Sciatic nerve (tissue), 2 donors: ENCODE results near the gene CHD3. TPM values are rescaled to one million over a fixed set of nuclear protein-coding genes. Genes with fewer than 3 reads are reported as not detected.
"Not testable (repeated sequence)": the region's sequence is repeated elsewhere in the genome, so short reads cannot be mapped to it uniquely, and the experiment has no call there.

ENCODE experiments used
- ATAC-seq: fragments of 200-7000 bp; cut with Tn5 transposase; one replicate; pipeline ENCODE4 v1.9.1; 2020; ENCODE audit warnings: mild to moderate bottlenecking, moderate library complexity
- DNase-seq: peaks from one replicate; pipeline ENCODE4 v3.0.0-alpha.2; 2020; ENCODE audit warnings: low spot score
- intact Hi-C: fragments of 100-400 bp; cut with DNase I; formaldehyde crosslinking; loops from one replicate; pipeline ENCODE4 v1.14.2; 2022
- total RNA-seq: library from RNA; stranded (reverse); fragmentation: NEBNext Ultra II Directional; extraction: Animal tissue kit (Norgen Biotek cat#: 25700); gene quantifications from one replicate; pipeline ENCODE4 v1.2.1, GENCODE V29; 2021
- donor health status: DM: no; HTN: no; CAD: no.
- donor health status: DM: no; HTN: no; CAD: no.

Gene CHD3
- total RNA-seq, 1 donor from 2014 or later = 138 TPM

- DNase-seq (peak; percentile 94), ATAC-seq (peak; percentile 81)
- intact Hi-C loops = loop anchor here (10.0 kb wide), 1 partner anchor 843 kb away; the partner anchor contains the start of gene RNASEK
Observed at GRCh38 chr17:7857713-7858521, 30.7 kb upstream of the CHD3 start, which contains the start of gene CYB5D1. Gene CYB5D1 (plus strand): TSS chr17:7858003. CDS start chr17:7858135, 132 bp downstream.

DNA sequence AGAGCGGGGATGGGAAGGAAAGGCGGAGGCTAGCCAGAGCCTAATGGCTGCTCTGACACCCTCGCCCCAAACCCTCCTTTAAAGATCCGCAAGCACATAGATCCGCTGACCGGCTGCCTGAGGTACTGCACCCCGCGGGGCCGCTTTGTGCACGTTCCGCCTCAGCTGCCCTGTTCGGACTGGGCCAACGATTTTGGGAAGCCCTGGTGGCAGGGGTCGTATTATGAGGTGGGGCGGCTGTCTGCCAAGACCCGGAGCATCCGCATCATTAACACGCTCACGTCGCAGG is 30.1 kb upstream of the CHD3 start:
- intact Hi-C loops = loop anchor here (10.0 kb wide), 1 partner anchor 844 kb away; the partner anchor contains the start of gene RNASEK

DNA sequence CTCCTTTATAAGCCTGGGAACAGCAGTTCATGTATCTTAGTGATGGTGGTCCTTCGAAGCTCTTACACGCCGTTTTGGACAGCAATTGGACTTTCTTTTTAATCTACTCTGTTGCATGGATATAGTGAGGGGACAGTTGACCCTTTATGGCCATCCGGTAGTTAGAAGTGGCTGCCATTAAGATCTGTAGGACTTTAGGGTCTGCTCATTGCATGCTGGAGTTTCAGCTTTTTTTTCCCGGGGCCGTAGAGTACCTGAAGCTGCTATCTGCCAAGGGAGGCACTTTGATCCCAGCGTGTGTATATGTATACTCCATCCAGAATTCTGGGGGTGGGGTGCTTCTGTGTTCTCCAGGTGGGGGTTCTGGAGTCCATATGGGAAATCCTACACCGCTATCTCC is 29.6 kb upstream of the CHD3 start:
- DNase-seq (no peak), ATAC-seq (no peak)
- intact Hi-C loops = loop anchor here (10.0 kb wide), 1 partner anchor 844 kb away; the partner anchor contains the start of gene RNASEK

More for the DNA sequence above, 30.1 kb upstream of the CHD3 start:
- DNase-seq = peak; percentile 72
- ATAC-seq = no peak

- ATAC-seq (no peak), DNase-seq (peak; percentile 75)
- intact Hi-C loops = loop anchor here (10.0 kb wide), 1 partner anchor 122 kb away; no protein-coding TSS in a partner anchor
Observed at GRCh38 chr17:7862692-7863437, 25.7 kb upstream of the CHD3 start.

GRCh38 chr17:7864384-7864783 is 24.2 kb upstream of the CHD3 start:
- not testable (repeated sequence) for ATAC-seq, DNase-seq
- intact Hi-C loops = loop anchor here (10.0 kb wide), 1 partner anchor 120 kb away; no protein-coding TSS in a partner anchor

DNA sequence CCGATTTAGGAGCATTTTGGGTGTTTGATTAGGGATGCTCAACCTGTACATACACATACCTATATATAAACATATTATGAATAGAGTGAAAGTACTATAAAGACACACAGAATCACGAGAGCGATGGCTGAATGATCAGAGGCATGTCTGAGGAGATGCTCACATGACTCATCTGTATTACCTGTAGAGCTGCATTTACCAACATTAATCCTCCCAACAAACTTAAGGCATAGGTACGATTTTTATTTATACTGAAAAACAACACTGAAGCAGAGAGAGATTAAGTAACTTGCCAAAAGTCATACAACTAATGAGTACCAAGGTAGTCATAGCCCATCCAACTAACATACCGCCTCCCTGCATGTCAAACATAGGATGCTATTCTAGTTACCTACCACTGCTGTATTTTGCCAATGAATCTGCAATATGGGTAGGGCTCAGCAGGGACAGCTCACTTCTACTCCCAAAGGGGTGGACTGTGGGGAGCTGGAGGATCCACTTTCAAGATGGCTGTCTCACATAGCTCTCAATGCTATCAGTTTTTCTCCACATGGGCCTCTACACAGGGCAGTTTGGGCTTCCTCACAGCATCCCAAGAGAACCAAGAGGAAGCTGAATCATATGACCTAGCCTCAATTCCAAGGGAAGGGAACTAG is 23.5 kb upstream of the CHD3 start:
- no peak for ATAC-seq
- intact Hi-C loops = loop anchor here (10.0 kb wide), 1 partner anchor 120 kb away; no protein-coding TSS in a partner anchor
- DNase-seq = no peak

- ATAC-seq = no peak
- intact Hi-C loops = loop anchor here (10.0 kb wide), 1 partner anchor 117 kb away; no protein-coding TSS in a partner anchor
- DNase-seq = no peak
Observed at GRCh38 chr17:7867881-7868329, 20.7 kb upstream of the CHD3 start.

DNA sequence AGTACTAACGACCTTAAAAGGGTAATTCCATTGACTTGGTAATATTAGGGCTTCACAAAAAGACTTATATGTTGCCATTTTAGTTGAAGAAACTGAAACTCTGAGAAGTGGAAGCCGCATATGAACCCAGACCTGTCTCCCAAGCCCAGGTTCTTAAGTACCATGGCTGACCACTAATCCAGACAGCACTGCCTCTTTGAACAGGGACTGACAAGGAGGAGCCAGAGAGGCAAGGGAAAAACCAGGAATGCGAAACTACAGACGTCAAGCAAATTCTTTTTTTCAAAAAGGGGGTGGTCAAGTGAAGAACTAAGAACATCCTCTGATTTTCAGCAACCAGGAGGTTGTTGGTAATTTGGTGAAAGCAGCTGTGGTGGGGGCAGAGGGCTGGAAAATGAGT is 15.5 kb upstream of the CHD3 start:
- DNase-seq = no peak
- intact Hi-C loops = no loop called here
- no peak for ATAC-seq

- ATAC-seq (no peak), DNase-seq (no peak)
- intact Hi-C loops = no loop called here
Observed at GRCh38 chr17:7875804-7876370, 12.7 kb upstream of the CHD3 start.

- no peak for ATAC-seq
- intact Hi-C loops = no loop called here
Observed at GRCh38 chr17:7878234-7878633, 10.4 kb upstream of the CHD3 start.

GRCh38 chr17:7880076-7880868 is 8.3 kb upstream of the CHD3 start:
- no peak for ATAC-seq
- intact Hi-C loops = no loop called here

More at GRCh38 chr17:7878234-7878633, 10.4 kb upstream of the CHD3 start:
- no peak for DNase-seq

DNA sequence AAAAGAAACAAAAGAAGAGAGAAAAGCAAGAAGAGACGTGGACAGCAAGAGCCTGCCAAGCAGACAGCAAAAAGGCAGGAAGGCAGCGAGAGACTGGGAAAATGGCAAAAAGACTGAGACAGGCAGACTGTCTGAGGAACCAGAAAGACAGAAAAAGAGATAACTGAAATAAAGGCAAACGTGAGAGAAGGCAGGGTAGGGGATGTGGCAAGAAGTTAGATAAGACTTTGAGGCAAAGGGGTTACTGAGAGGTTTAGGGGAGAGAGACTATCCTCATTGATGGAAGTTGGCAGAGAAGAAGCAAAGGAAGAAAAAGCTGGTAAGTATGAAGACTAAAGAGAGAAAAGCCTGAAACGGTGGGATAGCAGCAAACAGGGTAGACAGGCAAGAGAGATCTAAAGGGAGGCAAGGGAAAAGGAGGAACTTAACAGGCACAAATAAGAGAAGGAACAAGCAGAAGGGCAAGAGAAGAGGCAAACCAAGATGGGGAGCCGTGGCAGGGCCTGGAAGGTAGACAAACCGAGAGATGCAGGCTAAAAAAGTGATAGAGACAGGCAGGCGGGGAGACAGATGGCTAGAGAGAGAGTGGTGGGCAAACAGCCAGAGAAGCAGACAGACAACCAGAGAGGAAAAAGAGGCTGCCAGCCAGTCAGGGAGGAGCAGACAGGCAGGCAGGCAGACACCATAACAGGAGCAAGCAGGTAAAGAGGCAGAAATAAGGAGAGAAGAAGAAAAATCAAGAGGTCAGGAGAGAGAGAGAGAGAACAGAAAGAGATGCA is 7.1 kb upstream of the CHD3 start:
- DNase-seq = no peak
- intact Hi-C loops = no loop called here
- no peak for ATAC-seq

More at GRCh38 chr17:7880076-7880868, 8.3 kb upstream of the CHD3 start:
- DNase-seq = no peak

- no peak for ATAC-seq
- no peak for DNase-seq
- intact Hi-C loops = no loop called here
Observed at GRCh38 chr17:7882068-7882467, 6.5 kb upstream of the CHD3 start.

DNA sequence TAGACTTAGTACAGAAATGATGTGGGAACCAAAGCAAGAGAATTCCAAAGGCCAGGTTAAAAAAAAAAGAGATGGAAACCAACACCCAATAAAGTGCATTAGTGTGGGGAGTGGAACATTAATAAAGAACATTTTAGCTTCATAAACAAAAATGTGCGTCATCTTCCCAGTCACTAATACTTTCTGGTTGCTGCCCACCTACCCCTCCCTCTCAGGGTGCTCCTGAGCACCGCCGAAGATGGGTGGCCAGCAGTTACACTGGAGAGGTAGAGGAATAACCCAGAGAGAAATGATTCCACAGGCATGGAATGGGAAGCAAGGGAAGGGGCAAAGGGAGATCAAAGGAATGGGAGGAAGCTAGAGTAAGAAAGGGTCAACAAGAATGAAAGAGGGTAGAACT is 6.0 kb upstream of the CHD3 start:
- no peak for ATAC-seq
- intact Hi-C loops = no loop called here
- no peak for DNase-seq

DNA sequence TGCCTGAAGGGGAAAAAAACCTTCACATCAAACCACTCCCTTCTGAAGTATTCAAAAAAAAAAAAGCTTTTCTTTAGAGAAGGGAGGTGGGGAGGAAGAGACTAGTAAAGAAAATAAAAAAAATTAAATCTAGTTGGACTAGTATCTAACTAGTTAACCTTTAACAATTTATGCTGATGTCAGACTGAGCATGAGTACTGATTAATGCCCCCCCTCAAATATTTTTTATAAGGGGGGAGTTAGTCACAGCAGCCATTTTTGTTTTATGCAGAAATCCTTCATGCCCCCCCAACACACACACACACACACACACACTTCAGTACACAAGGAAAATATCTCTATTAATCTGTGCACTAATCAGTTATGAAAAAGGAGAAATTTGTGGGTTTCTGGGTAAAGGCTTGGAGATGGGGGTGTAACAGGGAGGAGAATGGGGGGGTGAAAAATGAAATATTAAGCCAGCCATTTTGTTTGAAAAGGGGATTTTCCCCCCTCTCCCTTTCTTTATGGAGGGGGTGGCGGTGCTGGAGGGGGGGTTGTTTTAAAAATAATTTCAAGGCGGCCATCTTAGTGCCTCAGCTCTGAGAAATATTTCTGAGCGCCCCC is 4.7 kb upstream of the CHD3 start:
- intact Hi-C loops = no loop called here
- DNase-seq (no peak), ATAC-seq (no peak)

GRCh38 chr17:7884581-7885366 is 3.8 kb upstream of the CHD3 start:
- DNase-seq (no peak), ATAC-seq (no peak)
- intact Hi-C loops = no loop called here
